Measurements from ENCODE around the gene AMBP.

GRCh38 chr9:114050226-114050568, 27.9 kb downstream of the AMBP start:
- TF ChIP-seq DBP (CRISPR knock-in tag; IDR thresholded peaks at IDR 0.05; ENCODE audit: not compliant biosample characterization), result no peak
- TF ChIP-seq SMC3 (IDR thresholded peaks at IDR 0.05; ENCODE audit: low read length), result no peak
- TF ChIP-seq SPEN (CRISPR knock-in tag; IDR thresholded peaks at IDR 0.05; ENCODE audit: low read depth), result no peak
- TF ChIP-seq UBTF (CRISPR knock-in tag; IDR thresholded peaks at IDR 0.05), result no peak
- TF ChIP-seq ESRRA (CRISPR knock-in tag; IDR thresholded peaks at IDR 0.05; ENCODE audit: low read depth), result no peak
- TF ChIP-seq POLR2AphosphoS5 (IDR thresholded peaks at IDR 0.05; ENCODE audit: low read depth, low read length), result no peak
- TF ChIP-seq ATF7 (IDR thresholded peaks at IDR 0.05), result no peak
- TF ChIP-seq ATF7 (CRISPR knock-in tag; IDR thresholded peaks at IDR 0.05), result no peak
- no peak for TF ChIP-seq ZNF629 (CRISPR knock-in tag; conservative IDR thresholded peaks at IDR 0.05)
- TF ChIP-seq CEBPB (IDR thresholded peaks at IDR 0.05; ENCODE audit: borderline replicate concordance, low read depth, low read length), result no peak
- no peak for TF ChIP-seq ZFP37 (CRISPR knock-in tag; IDR thresholded peaks at IDR 0.05; ENCODE audit: borderline replicate concordance)
- no peak for TF ChIP-seq DMTF1 (CRISPR knock-in tag; IDR thresholded peaks at IDR 0.05)
- no peak for TF ChIP-seq EZH2 (conservative IDR thresholded peaks at IDR 0.05; ENCODE audit: low read depth, low read length)
- TF ChIP-seq NR1H2 (CRISPR knock-in tag; IDR thresholded peaks at IDR 0.05; ENCODE audit: borderline replicate concordance, low read depth), result no peak
- no peak for TF ChIP-seq FOXM1 (CRISPR knock-in tag; IDR thresholded peaks at IDR 0.05)
